ENCODE measurements around the gene MRC2. TPM values are rescaled to one million over a fixed set of nuclear protein-coding genes. Genes with fewer than 3 reads are reported as not detected.

The MRC2 gene
- total RNA-seq, 1 experiment from 2014 or later: 10.7 TPM

DNA sequence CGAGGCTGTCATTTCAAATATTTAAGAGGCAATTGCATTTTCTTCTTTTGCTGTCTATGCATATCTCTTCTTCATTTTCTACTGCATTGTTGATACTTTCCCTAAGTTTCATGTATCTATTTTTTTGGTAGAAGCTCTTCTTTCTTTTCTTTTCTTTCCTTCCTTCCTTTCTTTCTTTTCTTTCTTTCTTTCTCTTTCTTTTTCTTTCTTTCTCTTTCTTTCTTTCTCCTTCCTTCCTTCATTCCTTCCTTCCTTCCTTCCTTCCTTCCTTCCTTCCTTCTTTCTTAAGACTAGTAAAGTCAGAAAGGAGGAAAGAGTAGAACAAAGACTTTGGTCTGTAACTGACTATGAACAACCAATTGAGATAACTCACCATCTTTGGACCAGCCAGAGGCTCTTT, 33.9 kb downstream of the MRC2 start:
- no peak for ATAC-seq
- no peaks in the 10 kb centered on the region for H3K4me1 ChIP-seq (ENCODE audit: control insufficient read depth in 1 of 2, insufficient read depth in 2 of 2, low read length in 2 of 2)
- no peaks in the 10 kb centered on the region for H3K9me2 ChIP-seq (ENCODE audit: insufficient read depth)
- intact Hi-C loops (cut with micrococcal nuclease): no loop called here
- no peak overlapping the region for H3K27ac ChIP-seq (ENCODE audit: low read depth, low read length)
- no peaks in the 10 kb centered on the region for H3K79me2 ChIP-seq (ENCODE audit: insufficient read depth, low read length)
- H3K9ac ChIP-seq (ENCODE audit: low read length): no peak overlapping the region
- DNase-seq (ENCODE audit: low read depth, low spot score): no peak
- CTCF ChIA-PET: no interaction called here
- no peaks in the 10 kb centered on the region for H3K36me3 ChIP-seq (ENCODE audit: control insufficient read depth in 1 of 2, insufficient read depth in 2 of 2, low read length in 2 of 2)
- TF ChIP-seq TCF7L2 (IDR thresholded peaks at IDR 0.05; ENCODE audit: borderline replicate concordance, extremely low read depth, insufficient read depth, insufficient read length): no peak
- no peak for TF ChIP-seq POLR2AphosphoS5 (IDR thresholded peaks at IDR 0.05; ENCODE audit: low read depth, low read length)
- TF ChIP-seq, protein P1, sequence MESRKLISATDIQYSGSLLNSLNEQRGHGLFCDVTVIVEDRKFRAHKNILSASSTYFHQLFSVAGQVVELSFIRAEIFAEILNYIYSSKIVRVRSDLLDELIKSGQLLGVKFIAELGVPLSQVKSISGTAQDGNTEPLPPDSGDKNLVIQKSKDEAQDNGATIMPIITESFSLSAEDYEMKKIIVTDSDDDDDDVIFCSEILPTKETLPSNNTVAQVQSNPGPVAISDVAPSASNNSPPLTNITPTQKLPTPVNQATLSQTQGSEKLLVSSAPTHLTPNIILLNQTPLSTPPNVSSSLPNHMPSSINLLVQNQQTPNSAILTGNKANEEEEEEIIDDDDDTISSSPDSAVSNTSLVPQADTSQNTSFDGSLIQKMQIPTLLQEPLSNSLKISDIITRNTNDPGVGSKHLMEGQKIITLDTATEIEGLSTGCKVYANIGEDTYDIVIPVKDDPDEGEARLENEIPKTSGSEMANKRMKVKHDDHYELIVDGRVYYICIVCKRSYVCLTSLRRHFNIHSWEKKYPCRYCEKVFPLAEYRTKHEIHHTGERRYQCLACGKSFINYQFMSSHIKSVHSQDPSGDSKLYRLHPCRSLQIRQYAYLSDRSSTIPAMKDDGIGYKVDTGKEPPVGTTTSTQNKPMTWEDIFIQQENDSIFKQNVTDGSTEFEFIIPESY (IDR thresholded peaks at IDR 0.05; ENCODE audit: extremely low read depth, insufficient replicate concordance, low read length): no peak
- peaks cover 10 to 12% of the 10 kb centered on the region in 2 experiments; a peak in 3 of 4 replicates for H3K9me3 ChIP-seq (ENCODE audit: control insufficient read depth in 1 of 2, insufficient read depth in 1 of 2, low read depth in 1 of 2, low read length in 2 of 2)
- H4K20me1 ChIP-seq (ENCODE audit: insufficient read depth): no peaks in the 10 kb centered on the region
- no peak overlapping the region for H2AFZ ChIP-seq (ENCODE audit: low read depth, low read length, poor library complexity, severe bottlenecking)
- RAD21 ChIA-PET (ENCODE audit: low non-redundant PET in 1 of 2, low total read pairs in 2 of 2, uncharacterized antibody in 2 of 2, unreplicated experiment in 2 of 2): no interaction called here
- no peak overlapping the region for H3K4me3 ChIP-seq (replicated peaks in 1 of 2; ENCODE audit: low read depth in 1 of 2, low read length in 2 of 2)
- BruUV-seq (replicated peaks): no TSS peak
- no peaks in the 10 kb centered on the region for H3K27me3 ChIP-seq (ENCODE audit: insufficient read depth, low read length)
- POLR2A ChIA-PET: no interaction called here
- H3K4me2 ChIP-seq (ENCODE audit: low read length): no peak overlapping the region

DNA sequence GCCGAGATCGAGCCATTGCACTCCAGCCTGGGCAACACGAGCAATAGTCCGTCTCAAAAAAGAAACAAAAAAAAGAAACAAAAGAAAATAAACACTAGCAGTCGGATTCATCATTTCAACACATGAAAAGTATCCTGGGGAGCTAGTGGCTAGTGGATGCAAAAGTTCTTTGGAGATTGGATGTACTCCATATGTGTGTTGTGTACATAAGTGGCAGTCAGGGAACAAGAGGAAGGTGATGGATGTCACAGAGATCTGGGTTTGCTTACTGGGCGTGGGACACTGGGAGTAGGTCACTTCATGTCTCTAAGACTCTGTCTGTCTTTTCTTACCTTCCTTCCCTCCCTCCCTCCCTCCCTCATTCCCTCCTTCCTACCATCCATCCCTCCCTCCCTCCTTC, 35.4 kb downstream of the MRC2 start:
- H3K79me2 ChIP-seq (ENCODE audit: insufficient read depth, low read length): no peaks in the 10 kb centered on the region
- no peaks in the 10 kb centered on the region for H3K9me2 ChIP-seq (ENCODE audit: insufficient read depth)
- peaks cover 10 to 12% of the 10 kb centered on the region in 2 experiments; a peak in 3 of 4 replicates for H3K9me3 ChIP-seq (ENCODE audit: control insufficient read depth in 1 of 2, insufficient read depth in 1 of 2, low read depth in 1 of 2, low read length in 2 of 2)
- TF ChIP-seq JUND (IDR thresholded peaks at IDR 0.05) (no peak), CEBPB (IDR thresholded peaks at IDR 0.05; ENCODE audit: low read depth) (no peak), FOSL1 (IDR thresholded peaks at IDR 0.05; ENCODE audit: low read depth) (no peak), POLR2AphosphoS5 (IDR thresholded peaks at IDR 0.05; ENCODE audit: low read depth, low read length) (no peak), EZH2phosphoT487 (IDR thresholded peaks at IDR 0.05; ENCODE audit: borderline replicate concordance) (no peak), SIN3A (IDR thresholded peaks at IDR 0.05; ENCODE audit: low read depth) (no peak)
- TF ChIP-seq, protein P2, sequence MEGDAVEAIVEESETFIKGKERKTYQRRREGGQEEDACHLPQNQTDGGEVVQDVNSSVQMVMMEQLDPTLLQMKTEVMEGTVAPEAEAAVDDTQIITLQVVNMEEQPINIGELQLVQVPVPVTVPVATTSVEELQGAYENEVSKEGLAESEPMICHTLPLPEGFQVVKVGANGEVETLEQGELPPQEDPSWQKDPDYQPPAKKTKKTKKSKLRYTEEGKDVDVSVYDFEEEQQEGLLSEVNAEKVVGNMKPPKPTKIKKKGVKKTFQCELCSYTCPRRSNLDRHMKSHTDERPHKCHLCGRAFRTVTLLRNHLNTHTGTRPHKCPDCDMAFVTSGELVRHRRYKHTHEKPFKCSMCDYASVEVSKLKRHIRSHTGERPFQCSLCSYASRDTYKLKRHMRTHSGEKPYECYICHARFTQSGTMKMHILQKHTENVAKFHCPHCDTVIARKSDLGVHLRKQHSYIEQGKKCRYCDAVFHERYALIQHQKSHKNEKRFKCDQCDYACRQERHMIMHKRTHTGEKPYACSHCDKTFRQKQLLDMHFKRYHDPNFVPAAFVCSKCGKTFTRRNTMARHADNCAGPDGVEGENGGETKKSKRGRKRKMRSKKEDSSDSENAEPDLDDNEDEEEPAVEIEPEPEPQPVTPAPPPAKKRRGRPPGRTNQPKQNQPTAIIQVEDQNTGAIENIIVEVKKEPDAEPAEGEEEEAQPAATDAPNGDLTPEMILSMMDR (IDR thresholded peaks at IDR 0.05 in 2 of 3, conservative IDR thresholded peaks at IDR 0.05 in 1 of 3; ENCODE audit: borderline replicate concordance in 1 of 3, insufficient read depth in 1 of 3, low read depth in 2 of 3, low read length in 2 of 3): no peak
- TF ChIP-seq, protein P3, sequence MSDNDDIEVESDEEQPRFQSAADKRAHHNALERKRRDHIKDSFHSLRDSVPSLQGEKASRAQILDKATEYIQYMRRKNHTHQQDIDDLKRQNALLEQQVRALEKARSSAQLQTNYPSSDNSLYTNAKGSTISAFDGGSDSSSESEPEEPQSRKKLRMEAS (IDR thresholded peaks at IDR 0.05): no peak
- TF ChIP-seq, protein P1 (IDR thresholded peaks at IDR 0.05; ENCODE audit: extremely low read depth, insufficient replicate concordance, low read length): no peak
- TF ChIP-seq, protein P4, sequence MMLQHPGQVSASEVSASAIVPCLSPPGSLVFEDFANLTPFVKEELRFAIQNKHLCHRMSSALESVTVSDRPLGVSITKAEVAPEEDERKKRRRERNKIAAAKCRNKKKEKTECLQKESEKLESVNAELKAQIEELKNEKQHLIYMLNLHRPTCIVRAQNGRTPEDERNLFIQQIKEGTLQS (IDR thresholded peaks at IDR 0.05): no peak

More for the DNA sequence above, 35.4 kb downstream of the MRC2 start:
- ChIA-PET POLR2A (no interaction called here), RAD21 (ENCODE audit: low non-redundant PET in 1 of 2, low total read pairs in 2 of 2, uncharacterized antibody in 2 of 2, unreplicated experiment in 2 of 2) (no interaction called here), CTCF (no interaction called here)
- ATAC-seq: no peak
- Histone ChIP-seq H2AFZ (ENCODE audit: low read depth, low read length, poor library complexity, severe bottlenecking) (no peak overlapping the region), H4K20me1 (ENCODE audit: insufficient read depth) (no peaks in the 10 kb centered on the region), H3K36me3 (ENCODE audit: control insufficient read depth in 1 of 2, insufficient read depth in 2 of 2, low read length in 2 of 2) (no peaks in the 10 kb centered on the region), H3K4me3 (replicated peaks in 1 of 2; ENCODE audit: low read depth in 1 of 2, low read length in 2 of 2) (no peak overlapping the region), H3K27ac (ENCODE audit: low read depth, low read length) (no peak overlapping the region), H3K9ac (ENCODE audit: low read length) (no peak overlapping the region), H3K4me2 (ENCODE audit: low read length) (no peak overlapping the region), H3K27me3 (ENCODE audit: insufficient read depth, low read length) (no peaks in the 10 kb centered on the region), H3K4me1 (ENCODE audit: control insufficient read depth in 1 of 2, insufficient read depth in 2 of 2, low read length in 2 of 2) (no peaks in the 10 kb centered on the region)
- BruUV-seq (replicated peaks): no TSS peak
- intact Hi-C loops (cut with micrococcal nuclease): no loop called here
- DNase-seq (ENCODE audit: low read depth, low spot score): no peak
